GM12801 (cell line): ENCODE measurements around the gene DLGAP1.

Experiments used
- CTCF ChIP-seq: IDR thresholded peaks from one replicate; pipeline ENCODE4 v1.5.1; 2011; ENCODE audit warnings: control low read depth; ENCODE audit not compliant: insufficient read length; ENCODE audit errors: extremely low read depth

Gene DLGAP1

GRCh38 chr18:3793111-3793510 lies 662.0 kb downstream of the DLGAP1 start:
- TF ChIP-seq CTCF = no peak

- TF ChIP-seq CTCF = no peak
These were observed 662.4 kb downstream of the DLGAP1 start for GRCh38 chr18:3792711-3793110.

GRCh38 chr18:3791238-3791637 lies 663.9 kb downstream of the DLGAP1 start:
- TF ChIP-seq CTCF = no peak

GRCh38 chr18:3790703-3791102 lies 664.4 kb downstream of the DLGAP1 start:
- TF ChIP-seq CTCF = no peak

GRCh38 chr18:3789525-3789924 lies 665.6 kb downstream of the DLGAP1 start:
- no peak for TF ChIP-seq CTCF

GRCh38 chr18:3784949-3785348 lies 670.2 kb downstream of the DLGAP1 start:
- TF ChIP-seq CTCF = no peak

- no peak for TF ChIP-seq CTCF
These were observed 672.2 kb downstream of the DLGAP1 start for GRCh38 chr18:3782901-3783300.

- no peak for TF ChIP-seq CTCF
These were observed 677.4 kb downstream of the DLGAP1 start for GRCh38 chr18:3777719-3778118.
